AG09309 (cell line): ENCODE measurements around the gene PRSS56.

Experiments
- DNase-seq: peaks from one replicate; pipeline ENCODE4 v3.0.0-alpha.2; 2010; ENCODE audit warnings: low read depth
- H3K4me3 ChIP-seq: 2 replicates; pipeline ENCODE4 v1.5.1; 2011; ENCODE audit warnings: mild to moderate bottlenecking, low read depth, low read length, moderate library complexity; ENCODE audit not compliant: control insufficient read depth
- CTCF ChIP-seq: IDR thresholded peaks from 2 replicates; pipeline ENCODE4 v1.5.1; 2011; ENCODE audit warnings: mild to moderate bottlenecking, low read depth, low read length, inconsistent platforms; ENCODE audit not compliant: insufficient read depth, control insufficient read depth; ENCODE audit errors: missing control alignments

PRSS56 gene

GRCh38 chr2:232483923-232484627 lies 36.1 kb upstream of the PRSS56 start:
- no peak for DNase-seq
- H3K4me3 ChIP-seq: no peak overlapping the region
- no peak for TF ChIP-seq CTCF

- TF ChIP-seq CTCF: no peak
- no peak overlapping the region for H3K4me3 ChIP-seq
- no peak for DNase-seq
Measured at GRCh38 chr2:232484628-232485347, 35.4 kb upstream of the PRSS56 start.

GRCh38 chr2:232485348-232485756 lies 34.8 kb upstream of the PRSS56 start:
- H3K4me3 ChIP-seq: no peak overlapping the region
- no peak for TF ChIP-seq CTCF
- no peak for DNase-seq

- no peak overlapping the region for H3K4me3 ChIP-seq
- no peak for DNase-seq
- TF ChIP-seq CTCF: no peak
Measured at GRCh38 chr2:232485757-232486557, 34.2 kb upstream of the PRSS56 start.

GRCh38 chr2:232486558-232487384 lies 33.4 kb upstream of the PRSS56 start:
- H3K4me3 ChIP-seq: no peak overlapping the region
- no peak for DNase-seq
- TF ChIP-seq CTCF: no peak
